ENCODE measurements around the gene MFN1. TPM values are rescaled to one million over a fixed set of nuclear protein-coding genes. Genes with fewer than 3 reads are reported as not detected.

MFN1 gene
- total RNA-seq, 4 donors from 2014 or later: 42.2 to 51.7 (median 47.2) TPM

- no peak for TF ChIP-seq CTCF (IDR thresholded peaks at IDR 0.05; ENCODE audit: low read depth)
Observed at GRCh38 chr3:179432451-179432850, 84.9 kb downstream of the MFN1 start.

GRCh38 chr3:179436517-179436916, 89.0 kb downstream of the MFN1 start:
- TF ChIP-seq CTCF (IDR thresholded peaks at IDR 0.05; ENCODE audit: low read depth): no peak

- TF ChIP-seq CTCF (IDR thresholded peaks at IDR 0.05; ENCODE audit: low read depth): no peak
Observed at GRCh38 chr3:179438841-179439240, 91.3 kb downstream of the MFN1 start.

Other genes with a start within 250 kb of the MFN1 start
- gene PIK3CA, start 199.4 kb upstream of the MFN1 start, total RNA-seq: 10 to 100 TPM; 45.2 to 81.7 (median 61.3) TPM
- 1 to 10 TPM; 2.2 to 4.3 (median 2.8) TPM for gene KCNMB3, start 96.6 kb upstream of the MFN1 start, total RNA-seq
- 10 to 100 TPM; 36.5 to 46.5 (median 41.6) TPM for gene ZNF639, start 24.7 kb upstream of the MFN1 start, total RNA-seq
- gene GNB4, start 103.8 kb downstream of the MFN1 start, total RNA-seq: 10 to 100 TPM; 21.9 to 46.4 (median 30.9) TPM
- gene ACTL6A, start 215.2 kb downstream of the MFN1 start, total RNA-seq: 10 to 100 TPM; 27.4 to 37.9 (median 32.8) TPM